Measurements from ENCODE around the gene SPESP1. TPM values are rescaled to one million over a fixed set of nuclear protein-coding genes. Genes with fewer than 3 reads are reported as not detected.

The SPESP1 gene
- total and polyA plus RNA-seq, 9 donors = 1.5 to 12.1 (median 3.1) TPM

DNA sequence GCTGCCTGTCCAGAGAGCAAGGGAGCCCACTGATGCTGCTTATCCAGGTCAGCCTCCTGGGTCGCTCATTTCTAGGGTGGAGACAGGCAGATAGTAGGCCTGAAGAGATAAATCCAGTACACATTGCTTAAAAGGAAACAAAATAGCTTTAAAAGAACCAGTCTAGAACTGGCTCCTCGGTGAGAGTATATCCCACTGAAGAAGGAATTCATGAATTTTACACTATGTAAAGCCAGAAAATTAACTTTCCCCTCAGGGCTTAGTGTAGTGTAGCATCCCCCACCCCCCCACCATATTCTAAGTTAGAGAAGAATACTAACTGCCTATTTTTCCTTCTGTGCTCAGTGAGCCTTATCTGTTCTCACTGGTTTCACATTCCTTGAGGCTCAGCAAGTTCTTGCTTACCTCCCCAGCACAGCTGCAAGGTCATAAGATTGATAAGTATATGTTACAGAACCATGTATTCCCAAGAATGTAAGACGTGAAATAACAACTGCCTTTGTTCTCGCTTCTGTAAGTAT lies 53.7 kb downstream of the SPESP1 start:
- Histone ChIP-seq H3K36me3 (no peaks in the 10 kb centered on the region), H3K27ac (no peak overlapping the region), H3K27me3 (no peaks in the 10 kb centered on the region), H3K4me3 (no peak overlapping the region), H3K4me1 (ENCODE audit: insufficient read depth) (peaks cover 8% of the 10 kb centered on the region), H3K9me3 (no peaks in the 10 kb centered on the region)
- no peak for TF ChIP-seq EP300 (IDR thresholded peaks at IDR 0.05)
- TF ChIP-seq POLR2A (IDR thresholded peaks at IDR 0.05) = no peak
- TF ChIP-seq, protein P1, sequence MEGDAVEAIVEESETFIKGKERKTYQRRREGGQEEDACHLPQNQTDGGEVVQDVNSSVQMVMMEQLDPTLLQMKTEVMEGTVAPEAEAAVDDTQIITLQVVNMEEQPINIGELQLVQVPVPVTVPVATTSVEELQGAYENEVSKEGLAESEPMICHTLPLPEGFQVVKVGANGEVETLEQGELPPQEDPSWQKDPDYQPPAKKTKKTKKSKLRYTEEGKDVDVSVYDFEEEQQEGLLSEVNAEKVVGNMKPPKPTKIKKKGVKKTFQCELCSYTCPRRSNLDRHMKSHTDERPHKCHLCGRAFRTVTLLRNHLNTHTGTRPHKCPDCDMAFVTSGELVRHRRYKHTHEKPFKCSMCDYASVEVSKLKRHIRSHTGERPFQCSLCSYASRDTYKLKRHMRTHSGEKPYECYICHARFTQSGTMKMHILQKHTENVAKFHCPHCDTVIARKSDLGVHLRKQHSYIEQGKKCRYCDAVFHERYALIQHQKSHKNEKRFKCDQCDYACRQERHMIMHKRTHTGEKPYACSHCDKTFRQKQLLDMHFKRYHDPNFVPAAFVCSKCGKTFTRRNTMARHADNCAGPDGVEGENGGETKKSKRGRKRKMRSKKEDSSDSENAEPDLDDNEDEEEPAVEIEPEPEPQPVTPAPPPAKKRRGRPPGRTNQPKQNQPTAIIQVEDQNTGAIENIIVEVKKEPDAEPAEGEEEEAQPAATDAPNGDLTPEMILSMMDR (IDR thresholded peaks at IDR 0.05) = no peak
- no peak for DNase-seq
- intact Hi-C loops (cut with DNase I) = no loop called here
- WGBS, 3 donors = 8 to 24% (median 8%) methylated on average over 4 of the region's 4 CpGs

DNA sequence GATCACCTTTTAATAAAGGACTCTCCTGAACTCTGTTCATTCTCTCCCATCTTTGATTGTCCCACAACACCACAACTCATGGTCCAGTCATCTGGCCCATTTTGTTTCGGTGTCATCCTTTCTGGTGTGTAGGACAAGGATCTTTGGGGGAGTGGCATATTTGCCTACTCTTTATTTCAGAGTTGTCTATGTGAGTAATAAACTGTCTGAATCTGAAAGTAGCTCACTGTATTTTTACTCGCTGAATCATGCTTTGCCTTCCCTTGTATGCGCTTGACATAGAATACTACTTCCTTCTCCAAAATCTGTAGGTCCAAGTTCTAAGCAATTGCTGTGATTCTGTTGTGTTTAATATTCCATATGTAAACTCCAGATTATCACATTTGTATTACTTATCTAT lies 54.3 kb downstream of the SPESP1 start:
- intact Hi-C loops (cut with DNase I) = no loop called here

DNA sequence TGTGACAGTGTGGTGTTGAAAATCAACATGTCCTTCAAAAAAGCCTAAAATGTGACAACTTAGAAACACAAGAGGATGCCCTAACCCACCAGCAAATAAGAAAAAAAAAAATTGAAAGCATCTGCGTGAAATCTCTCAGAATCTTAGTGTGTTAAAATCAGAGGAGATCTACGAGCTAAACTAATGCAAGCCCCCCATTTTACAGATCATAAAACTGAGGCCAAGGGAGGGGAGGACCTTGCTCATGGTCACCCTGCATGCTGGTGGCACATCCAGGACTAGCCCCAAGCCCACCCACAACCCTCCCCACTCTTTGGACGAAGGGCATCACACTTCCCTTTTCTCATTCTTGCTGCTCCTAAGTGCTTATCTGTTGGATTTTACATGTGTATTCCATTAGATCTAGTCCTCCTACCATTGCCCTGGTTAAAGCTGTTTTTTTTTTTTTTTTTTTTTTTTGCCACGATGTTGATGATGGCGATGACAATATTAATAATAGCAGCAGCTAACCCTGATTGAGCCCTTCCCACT lies 55.1 kb downstream of the SPESP1 start:
- TF ChIP-seq EP300 (IDR thresholded peaks at IDR 0.05) (no peak), POLR2A (IDR thresholded peaks at IDR 0.05) (no peak)
- TF ChIP-seq, protein P1 (IDR thresholded peaks at IDR 0.05) = no peak
- 84 to 93% (median 90%) methylated on average over 5 of the region's 5 CpGs for WGBS, 3 donors

More for the DNA sequence above, 54.3 kb downstream of the SPESP1 start:
- WGBS, 3 donors = 90 to 96% (median 93%) methylated on average over 3 of the region's 3 CpGs
- Histone ChIP-seq H3K27ac (no peak overlapping the region), H3K4me3 (no peak overlapping the region), H3K36me3 (no peaks in the 10 kb centered on the region), H3K4me1 (ENCODE audit: insufficient read depth) (peaks cover 8% of the 10 kb centered on the region), H3K9me3 (no peaks in the 10 kb centered on the region), H3K27me3 (no peaks in the 10 kb centered on the region)
- DNase-seq = no peak
- TF ChIP-seq EP300 (IDR thresholded peaks at IDR 0.05) = no peak
- TF ChIP-seq, protein P1 (IDR thresholded peaks at IDR 0.05) = no peak
- TF ChIP-seq POLR2A (IDR thresholded peaks at IDR 0.05) = no peak

DNA sequence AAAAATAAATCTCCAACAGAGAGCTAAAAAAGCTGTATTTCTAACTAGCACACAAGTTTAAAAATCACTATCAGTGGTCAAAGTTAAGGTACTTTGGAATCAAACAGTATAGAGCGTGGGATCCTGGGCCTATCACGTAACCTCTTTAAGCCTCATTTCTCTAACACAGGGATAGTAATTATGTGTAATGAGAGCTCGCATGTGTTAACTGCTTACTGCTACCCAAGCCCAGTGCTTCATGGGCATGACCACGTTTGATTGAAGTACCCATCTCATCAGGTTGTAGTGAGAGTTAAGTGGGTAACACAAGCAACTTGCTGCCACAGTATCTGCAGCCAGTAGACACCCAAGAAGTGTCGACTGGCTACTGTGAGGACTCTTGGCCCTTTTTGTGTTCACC lies 56.0 kb downstream of the SPESP1 start:
- H3K9me3 ChIP-seq = no peaks in the 10 kb centered on the region
- no peaks in the 10 kb centered on the region for H3K36me3 ChIP-seq
- intact Hi-C loops (cut with DNase I) = no loop called here
- H3K27me3 ChIP-seq = no peaks in the 10 kb centered on the region
- DNase-seq = no peak
- TF ChIP-seq POLR2A (IDR thresholded peaks at IDR 0.05) = no peak
- TF ChIP-seq, protein P1 (IDR thresholded peaks at IDR 0.05) = no peak
- no peak for TF ChIP-seq EP300 (IDR thresholded peaks at IDR 0.05)
- H3K4me1 ChIP-seq (ENCODE audit: insufficient read depth) = peaks cover 8% of the 10 kb centered on the region
- H3K27ac ChIP-seq = no peak overlapping the region
- no peak overlapping the region for H3K4me3 ChIP-seq
- 91 to 95% (median 94%) methylated on average over 5 of the region's 5 CpGs for WGBS, 3 donors

More for the DNA sequence above, 55.1 kb downstream of the SPESP1 start:
- no peaks in the 10 kb centered on the region for H3K36me3 ChIP-seq
- peaks cover 8% of the 10 kb centered on the region for H3K4me1 ChIP-seq (ENCODE audit: insufficient read depth)
- no peak overlapping the region for H3K4me3 ChIP-seq
- H3K9me3 ChIP-seq = no peaks in the 10 kb centered on the region
- DNase-seq = no peak
- H3K27ac ChIP-seq = no peak overlapping the region
- intact Hi-C loops (cut with DNase I) = no loop called here
- H3K27me3 ChIP-seq = no peaks in the 10 kb centered on the region

All from ovary (tissue), 9 donors.